ENCODE measurements around the gene DAD1. TPM values are rescaled to one million over a fixed set of nuclear protein-coding genes. Genes with fewer than 3 reads are reported as not detected.
"Not testable (repeated sequence)": the region's sequence is repeated elsewhere in the genome, so short reads cannot be mapped to it uniquely, and the experiment has no call there.

DAD1 gene
- total and polyA plus RNA-seq, 7 donors, result 77.8 to 277 (median 118) TPM

DNA sequence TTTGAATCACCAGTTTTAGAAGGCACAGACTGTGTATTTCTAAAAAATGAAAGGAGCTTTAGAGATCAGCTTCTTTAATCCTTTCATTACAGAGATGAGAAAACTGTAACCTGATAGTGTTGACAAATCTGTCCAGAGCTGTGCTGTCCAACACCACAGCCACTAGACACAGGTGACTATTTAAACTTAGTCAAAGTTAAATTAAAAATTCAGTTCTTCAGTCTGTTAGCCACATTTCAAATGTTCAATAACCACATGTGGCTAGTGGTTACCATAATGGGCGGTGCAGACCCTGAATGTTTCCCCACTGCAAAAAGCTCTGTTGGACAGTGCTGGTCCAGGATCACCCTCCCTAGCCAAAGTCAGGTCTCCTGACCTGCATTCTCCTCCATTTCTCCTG, 21.6 kb downstream of the DAD1 start:
- TF ChIP-seq, protein P1, sequence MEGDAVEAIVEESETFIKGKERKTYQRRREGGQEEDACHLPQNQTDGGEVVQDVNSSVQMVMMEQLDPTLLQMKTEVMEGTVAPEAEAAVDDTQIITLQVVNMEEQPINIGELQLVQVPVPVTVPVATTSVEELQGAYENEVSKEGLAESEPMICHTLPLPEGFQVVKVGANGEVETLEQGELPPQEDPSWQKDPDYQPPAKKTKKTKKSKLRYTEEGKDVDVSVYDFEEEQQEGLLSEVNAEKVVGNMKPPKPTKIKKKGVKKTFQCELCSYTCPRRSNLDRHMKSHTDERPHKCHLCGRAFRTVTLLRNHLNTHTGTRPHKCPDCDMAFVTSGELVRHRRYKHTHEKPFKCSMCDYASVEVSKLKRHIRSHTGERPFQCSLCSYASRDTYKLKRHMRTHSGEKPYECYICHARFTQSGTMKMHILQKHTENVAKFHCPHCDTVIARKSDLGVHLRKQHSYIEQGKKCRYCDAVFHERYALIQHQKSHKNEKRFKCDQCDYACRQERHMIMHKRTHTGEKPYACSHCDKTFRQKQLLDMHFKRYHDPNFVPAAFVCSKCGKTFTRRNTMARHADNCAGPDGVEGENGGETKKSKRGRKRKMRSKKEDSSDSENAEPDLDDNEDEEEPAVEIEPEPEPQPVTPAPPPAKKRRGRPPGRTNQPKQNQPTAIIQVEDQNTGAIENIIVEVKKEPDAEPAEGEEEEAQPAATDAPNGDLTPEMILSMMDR (IDR thresholded peaks at IDR 0.05), result no peak
- ATAC-seq, result peak; percentile 54 to 84 (median 72)

DNA sequence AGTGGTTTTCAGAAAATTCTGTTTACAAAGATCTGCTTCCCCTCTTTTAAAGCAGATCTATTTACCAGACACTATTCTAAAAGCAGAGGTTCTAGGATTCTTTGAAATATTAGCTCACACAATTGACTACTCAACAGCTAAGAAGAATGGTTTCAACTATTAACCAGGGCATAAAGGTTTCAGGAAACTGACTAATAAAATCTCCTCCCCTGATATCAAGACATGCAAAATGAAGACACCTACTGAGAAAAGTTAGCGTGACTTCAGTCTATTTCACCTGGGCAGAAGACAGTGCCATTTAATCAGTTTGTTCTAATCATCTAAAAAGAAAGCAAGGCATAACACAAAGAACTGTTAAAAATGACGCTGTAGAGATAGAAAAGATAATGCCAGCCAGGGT, 22.2 kb downstream of the DAD1 start:
- H3K4me1 ChIP-seq, result peaks cover 60% of the 10 kb centered on the region
- no peaks in the 10 kb centered on the region for H3K9me3 ChIP-seq
- TF ChIP-seq, protein P1 (IDR thresholded peaks at IDR 0.05), result no peak
- H3K4me3 ChIP-seq, result no peak overlapping the region
- peak overlapping the region; percentile 63 for H3K27ac ChIP-seq
- ATAC-seq (no peak), DNase-seq (no peak)
- 80 to 95% (median 84%) methylated on average over 2 of the region's 2 CpGs for WGBS, 3 donors
- H3K36me3 ChIP-seq (ENCODE audit: insufficient read depth in 1 of 2, low read depth in 1 of 2), result peaks cover 0 to 22% of the 10 kb centered on the region in 2 donors
- H3K27me3 ChIP-seq (ENCODE audit: insufficient read depth in 3 of 3, low read length in 2 of 3), result no peaks in the 10 kb centered on the region
- intact Hi-C loops (cut with DNase I), result loop anchor here in 1 of 2 donors (5.0 kb wide), 1 partner anchor 145 kb away; no protein-coding TSS in a partner anchor

More for the DNA sequence above, 21.6 kb downstream of the DAD1 start:
- no peak for DNase-seq
- Histone ChIP-seq H3K36me3 (ENCODE audit: insufficient read depth in 1 of 2, low read depth in 1 of 2) (peaks cover 0 to 28% of the 10 kb centered on the region in 2 donors), H3K4me3 (no peak overlapping the region), H3K4me1 (peaks cover 56% of the 10 kb centered on the region), H3K9me3 (no peaks in the 10 kb centered on the region), H3K27me3 (ENCODE audit: insufficient read depth in 3 of 3, low read length in 2 of 3) (no peaks in the 10 kb centered on the region), H3K27ac (peak overlapping the region; percentile 63)
- 92 to 95% (median 94%) methylated on average over 1 of the region's 1 CpG for WGBS, 3 donors
- intact Hi-C loops (cut with DNase I), result loop anchor here in 1 of 2 donors (5.0 kb wide), 1 partner anchor 145 kb away; no protein-coding TSS in a partner anchor

DNA sequence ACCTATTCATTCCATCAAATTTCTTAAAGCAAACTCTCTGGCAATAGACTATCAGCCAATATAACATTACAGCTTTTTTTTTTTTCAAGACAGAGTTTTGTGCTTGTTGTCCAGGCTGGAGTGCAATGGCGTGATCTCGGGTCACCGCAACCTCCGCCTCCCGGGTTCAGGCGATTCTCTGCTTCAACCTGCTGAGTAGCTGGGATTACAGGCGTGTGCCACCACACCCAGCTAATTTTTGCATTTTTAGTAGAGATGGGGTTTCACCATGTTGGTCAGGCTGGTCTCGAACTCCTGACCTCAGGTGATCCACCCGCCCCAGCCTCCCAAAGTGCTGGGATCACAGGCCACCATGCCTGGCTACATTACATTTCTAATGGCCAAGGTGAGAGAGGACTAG, 22.8 kb downstream of the DAD1 start:
- 91 to 99% (median 95%) methylated on average over 9 of the region's 9 CpGs for WGBS, 3 donors
- not testable (repeated sequence) for H3K27me3 ChIP-seq (ENCODE audit: insufficient read depth in 3 of 3, low read length in 2 of 3)

DNA sequence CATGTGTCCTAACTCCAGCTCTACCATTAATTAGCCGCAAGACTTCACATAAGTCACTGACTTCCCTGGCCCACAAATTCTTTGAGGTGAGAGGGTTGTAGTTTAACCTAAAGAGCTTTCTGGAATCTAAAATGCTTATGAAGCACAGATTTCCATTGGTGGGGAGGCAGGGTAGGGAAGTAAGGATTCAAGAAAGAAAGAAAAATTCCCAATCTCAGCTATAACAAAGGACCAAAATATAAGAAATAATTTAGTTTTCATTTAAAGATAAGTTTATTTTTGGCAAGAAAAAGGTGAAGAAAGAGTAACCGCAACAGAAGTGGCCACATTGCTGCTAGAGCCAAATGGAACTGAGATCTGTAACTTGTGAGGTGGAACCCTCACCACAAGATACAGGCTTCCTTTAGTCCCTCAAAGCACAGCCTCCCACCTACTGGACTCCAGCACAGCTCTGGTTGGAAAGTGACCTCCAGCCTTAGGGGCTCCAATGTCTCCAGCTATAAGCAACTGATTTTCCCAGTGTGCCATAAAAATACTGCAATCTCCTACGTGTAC, 23.6 kb downstream of the DAD1 start:
- H3K27me3 ChIP-seq (ENCODE audit: insufficient read depth in 3 of 3, low read length in 2 of 3), result no peaks in the 10 kb centered on the region
- intact Hi-C loops (cut with DNase I), result loop anchor here in 1 of 2 donors (5.0 kb wide), 1 partner anchor 147 kb away; no protein-coding TSS in a partner anchor
- no peak for DNase-seq
- H3K36me3 ChIP-seq (ENCODE audit: insufficient read depth in 1 of 2, low read depth in 1 of 2), result peaks cover 0 to 13% of the 10 kb centered on the region in 2 donors
- peaks cover 61% of the 10 kb centered on the region for H3K4me1 ChIP-seq
- 88 to 91% (median 91%) methylated on average over 3 of the region's 3 CpGs for WGBS, 3 donors
- ATAC-seq, result no peak
- peak overlapping the region; percentile 66 for H3K27ac ChIP-seq
- TF ChIP-seq, protein P1 (IDR thresholded peaks at IDR 0.05), result no peak
- H3K9me3 ChIP-seq, result no peaks in the 10 kb centered on the region
- H3K4me3 ChIP-seq, result no peak overlapping the region

More for the DNA sequence above, 22.8 kb downstream of the DAD1 start:
- Histone ChIP-seq H3K36me3 (ENCODE audit: insufficient read depth in 1 of 2, low read depth in 1 of 2) (peaks cover 0 to 16% of the 10 kb centered on the region in 2 donors), H3K27ac (peak overlapping the region; percentile 63), H3K4me1 (peaks cover 61% of the 10 kb centered on the region)
- ATAC-seq, DNase-seq, H3K9me3 ChIP-seq, H3K4me3 ChIP-seq: not testable (repeated sequence)
- intact Hi-C loops (cut with DNase I), result loop anchor here in 1 of 2 donors (5.0 kb wide), 1 partner anchor 146 kb away; no protein-coding TSS in a partner anchor

DNA sequence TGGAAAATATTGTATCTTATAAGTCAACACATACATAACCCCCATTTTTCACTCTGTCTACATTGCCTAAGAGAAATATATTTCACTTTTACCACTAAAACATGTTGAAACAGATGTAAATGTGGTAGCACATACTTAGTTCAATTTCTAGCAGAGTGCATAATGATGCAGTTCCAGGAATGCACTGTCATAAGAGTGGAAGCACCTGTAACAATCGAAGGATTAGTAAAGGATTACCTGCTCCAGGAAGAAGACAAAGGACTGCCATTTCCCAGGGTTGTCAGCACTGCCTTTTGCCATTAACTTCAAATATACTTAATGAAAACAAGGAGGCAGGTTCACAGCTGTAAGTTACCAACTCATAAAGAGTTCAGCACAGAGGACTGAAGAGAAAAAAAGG, 24.6 kb downstream of the DAD1 start:
- WGBS, 3 donors, result 73 to 84% (median 76%) methylated on average over 1 of the region's 1 CpG
- TF ChIP-seq, protein P1 (IDR thresholded peaks at IDR 0.05), result no peak
- intact Hi-C loops (cut with DNase I), result no loop called here
- Histone ChIP-seq H3K9me3 (no peaks in the 10 kb centered on the region), H3K27ac (peak overlapping the region; percentile 66), H3K36me3 (ENCODE audit: insufficient read depth in 1 of 2, low read depth in 1 of 2) (peaks cover 0 to 13% of the 10 kb centered on the region in 2 donors), H3K4me1 (peaks cover 54% of the 10 kb centered on the region), H3K27me3 (ENCODE audit: insufficient read depth in 3 of 3, low read length in 2 of 3) (no peaks in the 10 kb centered on the region), H3K4me3 (no peak overlapping the region)
- ATAC-seq, result no peak
- DNase-seq, result no peak
